Measurements from ENCODE around the gene MYL10.

DNA sequence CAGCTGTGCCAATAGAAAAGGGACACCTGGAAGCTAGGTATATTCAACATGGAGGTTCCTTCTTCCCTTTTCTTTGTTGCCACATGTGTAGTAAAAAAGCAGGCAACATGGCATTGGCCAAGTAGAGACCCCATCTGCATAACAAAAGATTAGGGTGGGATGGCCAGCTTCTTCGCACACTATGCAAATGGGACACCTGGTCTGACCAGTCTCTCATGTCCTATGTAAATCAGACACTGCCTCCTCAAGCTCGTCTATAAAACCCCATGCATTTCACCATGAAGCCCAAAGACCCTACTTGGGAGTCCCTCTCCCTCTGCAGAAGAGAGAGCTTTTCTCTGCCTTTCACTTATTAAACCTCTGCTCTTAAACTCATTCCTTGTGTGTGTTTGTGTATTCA lies 53.9 kb downstream of the MYL10 start:
- no peak for TF ChIP-seq ZNF138 (CRISPR knock-in tag; IDR thresholded peaks at IDR 0.05; ENCODE audit: low read depth)
- no peak for TF ChIP-seq ZNF280D (CRISPR knock-in tag; IDR thresholded peaks at IDR 0.05)
- TF ChIP-seq RFXANK (CRISPR knock-in tag; IDR thresholded peaks at IDR 0.05), result no peak
- TF ChIP-seq, protein P1, sequence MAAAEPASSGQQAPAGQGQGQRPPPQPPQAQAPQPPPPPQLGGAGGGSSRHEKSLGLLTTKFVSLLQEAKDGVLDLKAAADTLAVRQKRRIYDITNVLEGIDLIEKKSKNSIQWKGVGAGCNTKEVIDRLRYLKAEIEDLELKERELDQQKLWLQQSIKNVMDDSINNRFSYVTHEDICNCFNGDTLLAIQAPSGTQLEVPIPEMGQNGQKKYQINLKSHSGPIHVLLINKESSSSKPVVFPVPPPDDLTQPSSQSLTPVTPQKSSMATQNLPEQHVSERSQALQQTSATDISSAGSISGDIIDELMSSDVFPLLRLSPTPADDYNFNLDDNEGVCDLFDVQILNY (CRISPR knock-in tag; conservative IDR thresholded peaks at IDR 0.05), result no peak
- TF ChIP-seq NBN (conservative IDR thresholded peaks at IDR 0.05), result no peak
- TF ChIP-seq, protein P2, sequence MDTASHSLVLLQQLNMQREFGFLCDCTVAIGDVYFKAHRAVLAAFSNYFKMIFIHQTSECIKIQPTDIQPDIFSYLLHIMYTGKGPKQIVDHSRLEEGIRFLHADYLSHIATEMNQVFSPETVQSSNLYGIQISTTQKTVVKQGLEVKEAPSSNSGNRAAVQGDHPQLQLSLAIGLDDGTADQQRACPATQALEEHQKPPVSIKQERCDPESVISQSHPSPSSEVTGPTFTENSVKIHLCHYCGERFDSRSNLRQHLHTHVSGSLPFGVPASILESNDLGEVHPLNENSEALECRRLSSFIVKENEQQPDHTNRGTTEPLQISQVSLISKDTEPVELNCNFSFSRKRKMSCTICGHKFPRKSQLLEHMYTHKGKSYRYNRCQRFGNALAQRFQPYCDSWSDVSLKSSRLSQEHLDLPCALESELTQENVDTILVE (CRISPR knock-in tag; IDR thresholded peaks at IDR 0.05), result no peak
- TF ChIP-seq, protein P3, sequence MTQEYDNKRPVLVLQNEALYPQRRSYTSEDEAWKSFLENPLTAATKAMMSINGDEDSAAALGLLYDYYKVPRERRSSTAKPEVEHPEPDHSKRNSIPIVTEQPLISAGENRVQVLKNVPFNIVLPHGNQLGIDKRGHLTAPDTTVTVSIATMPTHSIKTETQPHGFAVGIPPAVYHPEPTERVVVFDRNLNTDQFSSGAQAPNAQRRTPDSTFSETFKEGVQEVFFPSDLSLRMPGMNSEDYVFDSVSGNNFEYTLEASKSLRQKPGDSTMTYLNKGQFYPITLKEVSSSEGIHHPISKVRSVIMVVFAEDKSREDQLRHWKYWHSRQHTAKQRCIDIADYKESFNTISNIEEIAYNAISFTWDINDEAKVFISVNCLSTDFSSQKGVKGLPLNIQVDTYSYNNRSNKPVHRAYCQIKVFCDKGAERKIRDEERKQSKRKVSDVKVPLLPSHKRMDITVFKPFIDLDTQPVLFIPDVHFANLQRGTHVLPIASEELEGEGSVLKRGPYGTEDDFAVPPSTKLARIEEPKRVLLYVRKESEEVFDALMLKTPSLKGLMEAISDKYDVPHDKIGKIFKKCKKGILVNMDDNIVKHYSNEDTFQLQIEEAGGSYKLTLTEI (CRISPR knock-in tag; conservative IDR thresholded peaks at IDR 0.05), result no peak
- no peak for TF ChIP-seq YY1 (IDR thresholded peaks at IDR 0.05; ENCODE audit: insufficient read depth, insufficient replicate concordance, low read depth, low read length)
- no peak for TF ChIP-seq EZH2 (conservative IDR thresholded peaks at IDR 0.05; ENCODE audit: low read depth, low read length)
- TF ChIP-seq FOXK2 (IDR thresholded peaks at IDR 0.05), result no peak
- TF ChIP-seq PBX2 (CRISPR knock-in tag; IDR thresholded peaks at IDR 0.05), result no peak
- no peak for TF ChIP-seq THAP7 (CRISPR knock-in tag; IDR thresholded peaks at IDR 0.05)
- TF ChIP-seq ZNF883 (CRISPR knock-in tag; IDR thresholded peaks at IDR 0.05; ENCODE audit: not compliant biosample characterization), result no peak

Measured in HepG2 (cell line).